Measurements from ENCODE around the gene WHAMM.
"Not testable (repeated sequence)": the region's sequence is repeated elsewhere in the genome, so short reads cannot be mapped to it uniquely, and the experiment has no call there.

Gene WHAMM

DNA sequence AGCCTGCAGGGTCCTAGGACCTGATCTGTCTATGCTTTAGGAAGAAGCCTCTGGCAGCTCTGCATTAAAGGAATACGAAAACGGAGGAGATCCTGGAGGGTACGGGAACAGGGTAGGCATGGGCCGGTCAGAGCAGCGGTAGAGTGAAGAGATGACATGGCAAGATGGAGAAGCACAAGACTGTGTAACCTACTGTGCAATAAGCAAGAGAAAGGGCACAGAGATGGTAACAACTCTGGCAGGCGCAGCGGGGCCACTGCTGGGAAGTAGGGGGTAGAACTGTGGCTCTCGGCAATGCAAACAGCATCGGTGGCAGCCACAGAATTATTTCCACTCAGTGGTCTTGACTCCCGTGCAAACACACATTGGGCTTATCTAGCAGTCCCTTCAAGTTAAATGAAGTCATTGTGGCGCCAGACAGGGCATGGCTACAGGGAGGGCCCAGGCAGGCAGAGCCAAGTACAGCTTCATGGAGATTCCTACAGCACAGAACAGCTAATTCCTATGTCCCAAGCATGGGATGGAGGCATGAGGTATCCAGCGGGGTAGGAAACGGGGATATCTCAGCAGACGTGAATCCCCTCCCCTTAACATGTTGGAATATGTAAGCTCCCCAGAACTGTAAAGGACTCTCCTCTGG is 28.8 kb downstream of the WHAMM start:
- DNase-seq (ENCODE audit: low read depth, low spot score), result no peak

DNA sequence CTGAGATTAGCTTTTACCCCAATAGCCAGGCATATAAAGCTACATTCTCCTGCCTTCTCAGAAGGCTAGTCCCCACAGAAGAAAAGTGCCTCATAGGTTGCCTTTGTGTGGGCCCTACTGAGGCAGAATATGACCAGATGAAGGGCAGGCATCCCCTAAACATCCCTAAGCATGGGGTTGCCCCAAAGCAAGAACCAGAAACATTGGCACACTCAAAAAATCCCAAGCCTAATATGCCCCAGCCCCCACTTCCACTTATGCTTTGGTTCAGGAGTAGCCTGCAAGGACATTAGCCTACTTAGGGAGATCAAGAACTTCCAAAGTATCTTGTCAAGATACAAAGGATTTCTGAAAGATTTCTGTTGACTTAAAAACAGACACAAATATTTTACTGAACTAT is 29.7 kb downstream of the WHAMM start:
- DNase-seq (ENCODE audit: low read depth, low spot score), result no peak

DNA sequence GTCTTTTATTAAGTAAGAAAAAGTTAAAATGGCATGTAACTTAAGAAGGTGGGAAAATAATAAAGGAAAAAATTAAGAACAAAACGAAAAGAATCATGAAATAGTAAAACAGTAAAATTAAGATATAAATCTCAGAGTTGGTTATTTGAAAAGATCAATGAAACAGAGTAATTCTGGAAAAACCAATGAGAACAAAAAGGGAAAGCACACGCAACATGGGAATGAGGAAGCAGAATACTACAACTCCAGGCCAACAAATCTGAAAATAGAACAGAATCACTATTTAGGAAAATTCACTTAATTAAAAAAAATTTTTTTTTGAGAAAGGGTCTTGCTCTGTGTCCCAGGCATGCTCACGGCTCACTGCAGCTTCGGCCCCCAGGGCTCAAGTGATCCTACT is 30.7 kb downstream of the WHAMM start:
- DNase-seq (ENCODE audit: low read depth, low spot score), result no peak

DNA sequence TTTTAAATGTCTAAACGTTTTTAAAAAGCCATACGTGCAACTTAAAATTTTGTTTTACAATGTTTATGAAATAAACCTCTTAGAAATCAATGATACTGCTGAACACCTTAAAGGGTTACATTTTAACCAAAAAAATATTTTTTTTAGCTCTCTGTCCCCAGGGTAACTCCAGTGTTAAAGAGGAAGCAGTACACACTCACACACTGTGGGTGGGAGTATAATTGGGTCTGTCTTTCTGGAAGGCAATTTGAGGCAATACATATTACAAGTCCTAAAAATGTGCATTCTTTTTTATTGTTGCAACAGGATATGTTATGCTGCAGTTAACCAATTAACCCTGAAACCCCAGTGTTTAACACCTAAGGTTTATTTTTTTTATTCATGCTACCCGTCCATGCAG is 34.1 kb downstream of the WHAMM start:
- no peak for DNase-seq (ENCODE audit: low read depth, low spot score)

DNA sequence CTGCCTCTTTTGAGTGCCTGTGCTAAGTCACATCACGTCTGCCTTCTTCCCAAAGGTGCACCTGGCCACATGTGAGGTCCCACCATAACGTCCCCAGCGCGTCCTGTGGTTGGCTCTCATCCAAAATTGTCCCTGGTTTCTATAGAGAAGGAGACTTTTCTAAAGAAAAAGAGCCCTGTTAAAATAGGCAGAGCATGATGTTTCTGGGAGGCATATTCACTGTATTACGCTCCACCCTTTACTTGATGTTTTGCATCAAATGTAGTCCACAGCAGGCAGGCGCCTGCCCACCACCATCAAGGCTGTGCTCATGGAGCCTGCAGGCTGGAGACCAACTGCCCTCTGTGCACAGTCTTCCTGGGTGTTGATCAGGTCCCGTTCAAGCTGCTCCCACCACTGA is 36.3 kb downstream of the WHAMM start:
- no peak for DNase-seq (ENCODE audit: low read depth, low spot score)

DNA sequence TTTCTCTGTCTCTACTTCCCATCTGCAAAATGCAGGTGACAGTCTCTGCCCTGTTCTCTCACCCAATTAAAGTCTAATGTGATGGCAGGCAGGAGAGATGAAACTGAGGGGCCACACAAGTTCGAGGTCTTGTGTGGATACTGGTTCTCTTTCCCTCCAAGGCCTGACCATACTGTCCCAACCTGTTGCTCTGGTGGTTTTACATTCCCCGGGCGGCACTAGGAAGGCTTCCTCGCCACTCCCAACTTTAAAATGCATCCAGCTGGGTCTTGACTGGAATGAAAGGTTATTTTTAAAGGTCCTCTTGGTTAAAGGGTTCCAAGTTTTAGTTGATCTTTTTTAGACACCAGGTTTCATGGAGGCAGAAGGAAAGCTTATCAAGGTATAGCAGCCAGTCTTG is 37.2 kb downstream of the WHAMM start:
- no peak for DNase-seq (ENCODE audit: low read depth, low spot score)

DNA sequence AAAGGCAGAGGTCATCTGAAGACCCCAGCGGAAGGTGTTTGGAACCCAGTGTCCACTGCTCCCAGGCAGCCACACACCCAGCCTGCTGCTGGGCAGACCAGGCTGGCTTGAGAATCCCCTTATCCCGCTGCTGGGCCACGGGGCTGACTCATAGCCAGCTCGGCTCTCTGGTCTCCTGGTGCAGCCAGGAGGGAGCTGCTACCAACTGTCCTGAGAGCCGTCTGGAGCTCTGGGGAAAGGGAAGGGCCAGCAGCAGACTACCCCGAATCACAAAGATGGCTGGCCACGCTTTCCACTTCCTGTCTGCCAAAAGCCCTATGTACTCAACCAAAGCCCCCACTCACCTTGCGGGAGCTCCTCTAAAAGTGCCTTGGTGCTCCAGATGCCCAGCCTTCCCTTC is 38.3 kb downstream of the WHAMM start:
- DNase-seq (ENCODE audit: low read depth, low spot score), result no peak

DNA sequence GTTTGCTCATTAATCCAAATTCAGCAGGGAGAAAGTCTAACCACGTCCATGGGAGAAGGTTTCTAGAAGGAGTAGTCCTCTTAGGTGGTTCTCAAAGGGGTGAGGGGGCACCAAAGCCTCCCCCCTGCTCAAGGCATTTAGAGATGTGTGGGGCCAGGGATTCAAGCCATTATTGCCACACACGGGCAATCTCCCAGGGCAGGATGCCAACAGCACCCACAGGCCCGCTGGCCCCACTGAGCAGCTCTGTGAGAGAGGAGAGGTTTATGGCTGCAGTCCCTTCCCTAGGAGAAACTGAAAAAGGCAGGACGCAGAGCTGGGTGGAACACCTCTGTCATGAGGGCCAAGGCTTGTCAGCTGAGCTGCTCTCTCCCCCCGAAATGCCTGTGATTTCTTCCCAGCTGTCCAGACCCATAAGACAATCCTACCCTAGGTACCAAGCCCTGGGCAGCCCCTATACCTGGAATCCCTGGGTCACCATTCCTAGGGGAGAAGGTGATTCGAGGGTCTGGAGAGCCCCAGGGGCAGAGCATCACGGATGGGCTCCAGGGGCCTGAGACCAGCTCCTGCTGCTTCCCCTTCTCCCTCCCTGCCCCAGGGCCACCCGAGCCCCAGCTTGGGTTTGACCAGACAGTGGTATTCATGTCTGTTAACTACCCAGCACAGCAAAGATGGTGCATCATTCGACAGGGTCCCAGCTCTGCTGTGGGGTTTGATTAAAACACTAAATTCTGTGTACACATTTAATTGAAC is 39.0 kb downstream of the WHAMM start:
- no peak for DNase-seq (ENCODE audit: low read depth, low spot score)

DNA sequence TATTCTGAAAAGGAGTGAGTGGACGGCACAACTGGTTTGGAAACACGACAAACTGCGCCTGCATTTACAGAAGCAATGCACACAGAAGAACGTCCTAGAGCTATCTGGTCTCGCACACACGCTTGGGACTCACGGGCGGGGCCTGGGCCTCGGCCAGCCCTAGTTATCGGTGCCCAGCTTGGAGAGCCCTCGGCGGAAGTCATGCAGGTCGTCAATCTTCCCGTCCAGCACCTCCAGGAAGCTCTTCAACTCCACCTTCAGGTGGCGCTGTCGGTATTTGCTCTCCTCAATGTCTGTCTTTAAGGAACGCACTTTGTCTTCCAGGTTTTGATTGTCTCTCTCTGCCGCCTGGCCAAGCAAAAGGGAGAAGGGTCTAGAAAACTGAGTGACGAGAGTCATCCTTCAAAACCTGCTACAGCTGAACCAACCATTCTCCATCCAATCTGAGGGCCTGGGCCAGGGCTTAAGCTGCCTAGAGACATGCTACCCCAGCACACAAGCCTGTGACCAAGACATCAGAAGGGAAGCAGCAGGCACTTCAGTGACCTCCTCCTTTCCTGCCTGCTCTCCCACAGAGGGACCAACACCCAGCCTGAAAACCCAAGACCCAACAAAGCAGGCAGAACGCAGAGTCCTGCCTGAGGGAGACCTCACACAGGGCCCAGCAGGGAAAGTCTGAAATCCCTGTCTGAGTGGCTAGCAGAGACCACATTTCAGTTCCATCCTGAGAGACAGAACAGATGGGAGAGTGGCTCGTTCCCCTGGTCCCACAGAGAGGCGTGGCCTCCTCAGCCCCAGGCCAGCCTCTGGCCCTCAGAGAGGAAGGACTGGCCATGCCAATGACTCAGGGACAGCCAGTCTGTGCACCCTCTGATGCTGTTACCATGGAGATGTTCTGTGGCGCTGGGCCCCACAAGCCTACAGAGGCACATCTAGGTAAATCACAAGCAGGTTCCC is 40.4 kb downstream of the WHAMM start:
- DNase-seq (ENCODE audit: low read depth, low spot score), result no peak

DNA sequence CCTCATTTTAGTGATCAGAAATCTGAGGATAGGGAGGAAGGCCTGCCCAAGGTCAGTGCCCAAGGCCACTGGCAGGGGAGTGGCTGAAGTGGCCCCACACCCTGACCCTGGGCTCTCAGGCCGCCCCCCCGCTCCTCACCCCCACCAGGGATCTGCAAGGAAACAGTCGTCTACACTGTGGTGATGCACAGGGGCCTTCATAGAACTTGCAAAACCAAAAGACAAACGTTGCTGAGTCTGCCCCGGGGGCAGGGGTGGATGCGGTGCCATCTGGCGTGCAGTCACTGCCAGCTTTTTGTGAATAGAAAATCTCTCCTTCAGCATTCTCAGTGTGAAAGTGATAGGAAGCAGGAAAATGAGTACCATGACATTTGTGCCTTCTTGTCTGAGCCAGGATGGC is 41.3 kb downstream of the WHAMM start:
- DNase-seq (ENCODE audit: low read depth, low spot score), result no peak

DNA sequence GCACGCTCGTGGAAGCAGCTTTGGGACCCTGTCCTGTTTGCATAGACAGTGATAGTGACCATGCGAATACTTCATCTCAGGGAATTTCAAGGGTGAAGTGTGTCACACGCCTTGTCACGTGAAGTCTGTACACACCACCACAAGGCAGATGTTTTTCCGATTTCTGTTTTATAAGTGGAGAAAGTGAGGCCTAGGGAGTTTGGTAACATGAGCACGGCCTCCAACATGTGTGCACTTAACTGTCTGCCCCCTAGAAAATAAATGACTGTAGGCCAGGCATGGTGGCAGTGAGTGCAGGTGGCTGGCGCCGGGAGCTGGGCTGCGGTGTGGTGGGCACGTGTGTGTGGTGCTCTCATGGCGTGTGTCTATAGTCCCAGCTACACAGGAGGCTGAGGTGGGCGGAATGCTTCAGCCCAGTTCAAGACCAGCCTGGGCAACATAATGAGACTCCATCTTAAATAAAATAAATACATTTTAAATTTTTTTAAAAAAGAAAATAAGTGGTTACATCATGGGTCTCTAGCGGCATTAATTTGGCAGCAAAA is 42.0 kb downstream of the WHAMM start:
- no peak for DNase-seq (ENCODE audit: low read depth, low spot score)

DNA sequence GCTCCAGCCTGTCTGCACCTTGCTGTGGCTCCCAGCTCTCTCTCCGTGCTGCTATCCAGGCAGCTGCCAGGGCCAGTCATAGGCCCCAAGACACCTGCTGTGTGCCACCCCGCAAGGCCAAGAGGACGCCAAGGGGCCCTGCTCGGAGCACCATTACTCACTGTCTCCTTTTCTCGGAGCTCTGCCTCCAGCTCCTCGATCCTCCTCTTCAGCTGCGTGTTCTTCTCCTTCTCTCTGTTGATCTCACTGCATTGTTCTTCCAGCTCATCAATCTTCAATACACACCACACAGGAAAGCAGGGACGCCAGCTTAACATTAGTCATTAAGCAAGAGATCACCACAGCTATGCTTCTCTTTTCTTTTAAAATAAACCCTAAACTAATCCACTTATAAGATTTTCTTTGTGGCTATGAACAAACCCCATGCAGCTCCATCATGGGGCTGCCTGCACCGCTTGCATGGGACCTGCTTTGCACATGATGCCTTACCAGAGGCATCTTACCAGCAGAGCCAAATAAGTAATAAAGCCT is 42.6 kb downstream of the WHAMM start:
- no peak for DNase-seq (ENCODE audit: low read depth, low spot score)

DNA sequence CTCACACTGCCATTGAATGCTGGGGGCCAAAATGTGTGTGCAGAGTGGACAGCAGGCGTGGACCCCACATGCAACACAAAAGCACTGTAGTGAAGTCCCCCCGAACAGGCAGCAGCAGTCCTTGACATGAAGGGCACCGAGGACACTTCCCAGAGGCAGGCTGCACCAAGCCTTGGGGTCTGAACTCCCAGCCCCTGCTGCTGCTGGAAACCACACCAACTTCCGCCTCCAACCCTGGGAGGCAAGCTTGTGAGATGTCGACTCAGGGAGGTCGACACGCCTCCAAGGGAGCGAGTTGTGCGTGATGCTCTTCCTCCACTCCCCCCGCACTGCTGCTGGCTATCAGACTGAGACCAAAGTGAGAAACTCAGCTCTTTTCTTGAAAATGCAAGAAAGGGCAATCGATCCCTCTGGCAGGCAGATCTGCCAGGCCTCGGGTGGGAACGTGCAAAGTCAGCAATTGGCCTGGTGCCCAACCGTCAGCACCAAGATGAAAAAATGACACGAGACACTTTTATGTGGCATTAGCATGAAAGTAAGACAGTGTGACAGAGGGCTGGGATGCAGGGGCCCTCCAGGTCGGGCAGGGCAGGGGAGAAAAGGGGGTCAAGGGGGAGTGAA is 43.6 kb downstream of the WHAMM start:
- no peak for DNase-seq (ENCODE audit: low read depth, low spot score)

DNA sequence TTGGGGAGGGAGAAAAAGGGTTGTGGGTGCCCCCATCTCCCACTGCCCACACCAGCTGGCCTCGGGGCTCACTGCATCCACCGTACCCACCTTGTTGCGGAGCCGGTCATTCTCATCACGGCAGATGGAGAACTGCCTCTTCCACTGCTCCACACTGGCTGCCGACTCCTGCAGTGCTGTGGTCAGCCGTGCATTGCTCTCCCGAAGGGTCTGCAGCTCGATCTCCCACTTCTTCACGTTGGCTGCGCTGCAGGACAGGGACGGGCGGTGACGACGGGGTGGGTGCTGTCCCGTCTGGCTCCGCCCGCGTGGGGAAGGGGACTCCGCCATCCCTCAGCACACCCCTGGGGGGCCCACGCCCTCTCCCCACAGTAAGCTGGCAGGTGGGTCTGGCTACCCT is 45.1 kb downstream of the WHAMM start:
- no peak for DNase-seq (ENCODE audit: low read depth, low spot score)

DNA sequence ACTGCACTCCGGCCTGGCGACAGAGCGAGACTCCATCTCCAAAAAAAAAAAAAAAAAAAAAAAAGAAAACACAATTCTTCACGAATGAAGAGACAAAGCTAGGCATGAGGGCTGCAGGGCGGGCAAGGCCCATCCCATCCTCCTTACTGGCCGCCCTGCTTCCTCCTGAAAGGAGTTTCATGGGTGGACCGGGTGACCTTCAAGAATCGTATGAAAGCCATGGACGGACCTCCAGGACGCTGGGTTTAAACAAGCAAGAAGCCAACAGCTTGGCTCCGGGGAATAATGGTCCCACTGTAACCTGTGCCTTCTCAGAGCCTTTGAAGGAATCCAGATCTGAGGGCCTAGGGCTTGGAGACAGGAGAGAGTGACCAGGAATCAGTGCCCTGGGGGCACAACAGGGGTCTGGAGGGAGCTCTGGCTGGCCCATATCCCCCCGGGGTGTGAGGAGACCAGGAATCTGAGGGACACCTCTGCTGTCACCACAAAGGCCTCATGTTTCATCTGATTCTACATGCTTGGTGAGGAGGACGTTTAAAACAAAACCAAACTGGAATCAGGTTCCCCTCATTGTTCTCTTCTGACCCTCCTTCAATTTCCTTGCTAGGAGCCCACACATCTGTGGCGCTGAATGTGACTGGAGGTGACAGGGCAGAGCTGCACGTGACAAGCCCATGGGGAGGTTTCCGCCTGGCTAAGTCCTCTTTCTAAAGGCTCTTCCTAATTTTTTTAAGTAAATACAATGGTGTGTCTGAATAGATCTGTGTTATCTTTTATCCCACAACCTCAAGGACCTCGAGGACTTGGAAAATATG is 46.1 kb downstream of the WHAMM start:
- no peak for DNase-seq (ENCODE audit: low read depth, low spot score)

DNA sequence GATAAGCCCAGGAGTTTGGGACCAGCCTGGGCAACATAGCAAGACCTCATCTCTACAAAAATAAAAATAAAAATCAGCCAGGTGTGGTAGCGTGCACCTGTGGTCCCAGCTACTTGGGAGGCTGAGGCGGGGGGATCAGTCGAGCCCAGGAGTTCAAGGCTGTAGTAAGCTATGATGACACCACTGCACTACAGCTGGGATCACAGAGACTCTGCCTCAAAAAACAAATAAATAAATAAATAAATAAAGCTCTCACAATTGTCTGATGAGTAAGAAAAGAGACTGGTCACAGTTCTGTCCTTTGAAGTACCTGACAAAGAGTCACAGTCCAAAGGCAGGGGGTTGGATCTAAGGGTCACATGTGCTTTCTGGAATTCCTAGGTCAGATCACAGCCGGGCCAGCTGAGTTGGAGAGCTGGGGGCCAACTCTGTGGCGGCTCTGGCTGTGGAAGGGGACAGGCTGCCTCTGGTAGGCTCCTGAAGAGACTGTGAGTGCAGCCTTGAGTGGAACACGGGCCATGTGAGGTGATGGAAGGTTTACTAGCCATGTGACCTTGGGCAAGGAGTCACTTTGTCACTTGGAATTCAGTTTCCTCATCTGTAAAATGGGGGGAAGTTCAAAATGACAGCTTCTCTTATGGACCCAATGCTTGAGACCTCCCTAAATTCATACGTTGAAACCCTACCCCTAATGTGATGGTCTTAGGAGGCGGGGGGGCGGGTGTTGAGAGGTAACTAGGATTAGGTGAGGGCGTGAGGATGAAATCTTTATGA is 47.2 kb downstream of the WHAMM start:
- no peak for DNase-seq (ENCODE audit: low read depth, low spot score)

DNA sequence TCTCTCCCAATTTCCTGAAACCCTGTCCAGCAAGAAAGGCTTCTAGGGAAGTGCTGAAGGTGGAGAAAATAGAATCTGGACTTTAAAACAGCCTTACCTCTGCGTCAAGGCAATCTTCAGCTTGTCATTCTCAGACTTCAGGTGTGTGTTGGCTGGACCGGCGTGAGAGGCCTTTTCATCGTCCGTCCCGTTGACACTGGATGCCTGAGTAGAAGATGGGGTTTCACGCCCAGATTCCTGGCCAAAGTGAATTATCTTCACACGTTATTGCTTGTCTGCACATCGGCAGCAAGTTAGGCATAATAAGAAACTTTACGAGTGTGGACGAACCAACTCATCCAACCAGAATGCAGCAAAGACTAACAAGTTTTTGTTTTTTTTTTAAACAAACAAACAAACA is 49.5 kb downstream of the WHAMM start:
- DNase-seq (ENCODE audit: low read depth, low spot score), result no peak

DNA sequence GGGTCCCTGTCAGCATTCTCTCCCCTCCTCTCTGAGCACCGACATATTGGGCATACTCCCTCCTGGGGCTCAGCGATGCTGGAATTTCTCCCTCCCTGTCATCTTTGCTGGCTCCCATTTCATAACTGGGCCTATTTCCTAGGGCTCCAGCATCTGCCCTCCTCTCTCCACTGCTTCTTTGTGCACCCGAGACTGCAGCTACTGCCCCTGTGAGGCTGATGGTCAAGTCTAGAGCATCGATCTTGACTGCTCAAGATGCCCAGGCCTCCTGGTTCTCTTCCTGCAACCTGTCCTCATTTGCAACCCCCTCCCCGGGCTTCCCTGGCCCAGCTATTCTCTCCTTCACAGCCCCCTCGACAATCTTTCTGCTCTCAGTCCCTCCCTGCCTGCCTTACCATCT is 53.5 kb downstream of the WHAMM start:
- DNase-seq (ENCODE audit: low read depth, low spot score), result no peak

DNA sequence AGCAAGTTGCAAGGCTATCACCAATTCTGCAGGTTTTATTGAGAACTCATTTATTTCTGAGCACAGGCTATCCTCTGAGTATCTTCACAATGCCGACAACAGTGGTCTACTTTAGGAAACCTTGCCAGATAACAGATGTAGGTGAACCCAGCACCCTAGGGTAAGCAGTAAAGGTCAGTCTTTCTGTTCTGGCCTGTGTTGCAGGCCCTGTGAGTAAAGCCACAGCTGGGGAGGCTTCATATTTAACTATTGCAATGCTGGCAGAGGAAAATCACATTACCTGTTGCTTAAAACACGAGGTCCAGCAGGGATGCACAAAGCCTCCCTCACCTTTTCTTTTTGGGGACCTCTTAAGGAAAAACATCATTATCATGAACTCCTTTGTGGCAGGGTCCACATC is 55.5 kb downstream of the WHAMM start:
- no peak for DNase-seq (ENCODE audit: low read depth, low spot score)

DNA sequence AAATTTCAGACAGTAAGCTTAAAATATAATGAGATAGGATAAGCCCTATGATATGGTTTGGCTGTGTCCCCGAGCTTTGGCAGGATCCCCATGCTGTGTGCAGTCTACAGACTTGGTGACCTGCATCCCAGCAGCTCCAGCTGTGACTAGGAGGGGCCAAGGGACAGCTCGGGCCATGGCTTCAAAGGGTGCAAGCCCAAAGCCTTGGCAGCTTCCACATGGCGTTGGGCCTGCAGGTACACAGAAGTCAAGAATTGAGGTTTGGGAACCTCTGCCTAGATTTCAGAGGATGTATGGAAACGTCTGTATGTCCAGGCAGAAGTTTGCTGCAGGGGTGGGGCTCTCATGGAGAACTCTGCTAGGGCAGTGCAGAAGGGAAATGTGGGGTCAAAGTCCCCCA is 56.2 kb downstream of the WHAMM start:
- DNase-seq (ENCODE audit: low read depth, low spot score), result not testable (repeated sequence)

All from activated CD4-positive, CD25-positive, alpha-beta regulatory T cell treated with anti-CD3 and anti-CD28 coated beads, Interleukin-2, amount 50 U/mL, for 16 hours (primary cell).